Left lung (tissue), 10 donors: ENCODE measurements around the gene GMPS. TPM values are rescaled to one million over a fixed set of nuclear protein-coding genes. Genes with fewer than 3 reads are reported as not detected.

ENCODE experiments used
- ATAC-seq: fragments of 200-7000 bp; cut with Tn5 transposase; one replicate; pipeline ENCODE4 v1.9.1; 2020; ENCODE audit warnings: moderate library complexity
- DNase-seq, 4 donors: peaks; one replicate each; pipeline ENCODE4 v3.0.0-alpha.2; 2013 to 2020
- H3K27ac ChIP-seq, 2 donors: fragments of 200-600 bp; sonication (generic) in 1 of 2; one replicate each; pipeline versions ENCODE4 v1.5.0 to v1.8.0; 2020 to 2021
- H3K27me3 ChIP-seq, 2 donors: fragments of 200-600 bp; sonication (generic) in 1 of 2; one replicate each; pipeline versions ENCODE4 v1.5.0 to v1.8.0; 2020 to 2021
- H3K36me3 ChIP-seq, 2 donors: fragments of 200-600 bp; sonication (generic) in 1 of 2; one replicate each; pipeline versions ENCODE4 v1.5.0 to v1.8.0; 2020 to 2021
- H3K4me1 ChIP-seq, 2 donors: fragments of 200-600 bp; one replicate each; pipeline ENCODE4 v1.8.0; 2021
- H3K4me3 ChIP-seq, 2 donors: fragments of 200-600 bp; sonication (generic) in 1 of 2; one replicate each; pipeline versions ENCODE4 v1.5.0 to v1.8.0; 2020 to 2021; ENCODE audit warnings: mild to moderate bottlenecking in 1 of 2
- H3K9me3 ChIP-seq, 2 donors: fragments of 200-600 bp; sonication (generic) in 1 of 2; one replicate each; pipeline versions ENCODE4 v1.5.0 to v1.8.0; 2020 to 2021
- intact Hi-C, 2 donors: fragments of 100-400 bp; cut with DNase I; formaldehyde crosslinking; loops; one replicate each; pipeline versions ENCODE4 v1.11.2 to v1.14.2; 2022
- polyA plus RNA-seq, 6 donors: library from polyadenylated mRNA; unstranded; fragments of 120-200 nt; gene quantifications; one replicate each; pipeline ENCODE4 v1.2.1, GENCODE V29; 2013; ENCODE audit not compliant: insufficient read length in 6 of 6
- total RNA-seq, 2 donors: library from RNA; stranded (reverse); fragmentation: NEBNext Ultra II Directional; extraction: Animal tissue kit (Norgen Biotek cat#: 25700); gene quantifications; one replicate each; pipeline ENCODE4 v1.2.1, GENCODE V29; 2021
- TF ChIP-seq, protein P1 (sequence below), 2 donors: fragments of 200-600 bp; sonication (generic) in 1 of 2; IDR thresholded peaks; one replicate each; pipeline versions ENCODE4 v1.5.0 to v1.8.0; 2021; ENCODE audit warnings: antibody characterized with exemption in 2 of 2
- donor health status: DM: no; HTN: yes; CAD: no.
- donor health status: DM: no; HTN: no; CAD: no.

The GMPS gene
- total and polyA plus RNA-seq, 8 donors: 46.0 to 72.3 (median 60.0) TPM

DNA sequence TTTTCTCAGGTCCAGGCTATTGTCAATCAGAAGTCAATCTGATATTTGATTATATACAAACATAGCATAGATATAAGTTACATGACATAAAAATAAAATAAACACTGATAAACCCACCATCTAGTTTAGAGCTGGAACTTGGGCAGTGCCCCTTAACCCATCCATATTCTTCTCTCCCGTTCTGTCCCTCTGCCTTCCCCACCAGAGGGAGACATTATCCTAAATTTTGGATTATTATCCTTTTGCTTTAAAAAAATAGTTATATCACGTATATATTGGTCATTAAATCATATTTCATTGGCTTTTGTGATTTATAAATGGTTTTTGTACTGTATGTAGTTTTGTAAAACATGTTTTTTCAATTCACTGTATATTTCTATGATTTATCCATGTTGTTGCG is 107.9 kb downstream of the GMPS start:
- ATAC-seq (no peak), DNase-seq (no peak)
- H3K4me1 ChIP-seq: no peaks in the 10 kb centered on the region
- H3K27me3 ChIP-seq: no peaks in the 10 kb centered on the region
- no peaks in the 10 kb centered on the region for H3K9me3 ChIP-seq
- intact Hi-C loops: no loop called here
- TF ChIP-seq, protein P1, sequence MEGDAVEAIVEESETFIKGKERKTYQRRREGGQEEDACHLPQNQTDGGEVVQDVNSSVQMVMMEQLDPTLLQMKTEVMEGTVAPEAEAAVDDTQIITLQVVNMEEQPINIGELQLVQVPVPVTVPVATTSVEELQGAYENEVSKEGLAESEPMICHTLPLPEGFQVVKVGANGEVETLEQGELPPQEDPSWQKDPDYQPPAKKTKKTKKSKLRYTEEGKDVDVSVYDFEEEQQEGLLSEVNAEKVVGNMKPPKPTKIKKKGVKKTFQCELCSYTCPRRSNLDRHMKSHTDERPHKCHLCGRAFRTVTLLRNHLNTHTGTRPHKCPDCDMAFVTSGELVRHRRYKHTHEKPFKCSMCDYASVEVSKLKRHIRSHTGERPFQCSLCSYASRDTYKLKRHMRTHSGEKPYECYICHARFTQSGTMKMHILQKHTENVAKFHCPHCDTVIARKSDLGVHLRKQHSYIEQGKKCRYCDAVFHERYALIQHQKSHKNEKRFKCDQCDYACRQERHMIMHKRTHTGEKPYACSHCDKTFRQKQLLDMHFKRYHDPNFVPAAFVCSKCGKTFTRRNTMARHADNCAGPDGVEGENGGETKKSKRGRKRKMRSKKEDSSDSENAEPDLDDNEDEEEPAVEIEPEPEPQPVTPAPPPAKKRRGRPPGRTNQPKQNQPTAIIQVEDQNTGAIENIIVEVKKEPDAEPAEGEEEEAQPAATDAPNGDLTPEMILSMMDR (IDR thresholded peaks at IDR 0.05): no peak
- no peak overlapping the region for H3K27ac ChIP-seq
- H3K4me3 ChIP-seq: no peak overlapping the region
- no peaks in the 10 kb centered on the region for H3K36me3 ChIP-seq

- Histone ChIP-seq H3K4me3 (no peak overlapping the region), H3K9me3 (no peaks in the 10 kb centered on the region), H3K36me3 (no peaks in the 10 kb centered on the region), H3K27ac (no peak overlapping the region), H3K4me1 (no peaks in the 10 kb centered on the region), H3K27me3 (no peaks in the 10 kb centered on the region)
- TF ChIP-seq, protein P1 (IDR thresholded peaks at IDR 0.05): no peak
- no peak for ATAC-seq
- intact Hi-C loops: no loop called here
- DNase-seq: no peak
Measured at GRCh38 chr3:155979746-155980145, 109.3 kb downstream of the GMPS start.

DNA sequence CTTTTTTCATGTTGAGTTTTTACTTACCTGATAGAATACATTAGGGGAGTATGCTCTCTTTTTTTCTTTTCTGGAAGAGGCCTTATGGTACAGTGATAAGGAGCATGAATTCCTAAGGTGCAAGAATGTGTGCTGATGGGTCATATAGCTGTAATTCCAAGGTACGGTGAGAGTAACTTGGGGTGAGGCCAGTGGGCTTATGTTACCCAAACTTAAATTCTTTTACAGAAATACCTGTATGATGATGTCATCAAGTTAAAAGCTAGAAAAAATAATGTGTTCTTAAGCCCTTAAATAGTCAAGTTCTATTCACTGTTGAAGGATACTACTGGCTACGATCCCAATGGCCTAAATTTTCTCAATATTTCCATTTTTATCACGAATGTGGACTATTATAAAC is 111.2 kb downstream of the GMPS start:
- ATAC-seq (no peak), DNase-seq (no peak)
- H3K36me3 ChIP-seq: no peaks in the 10 kb centered on the region
- no peak overlapping the region for H3K27ac ChIP-seq
- H3K4me3 ChIP-seq: no peak overlapping the region
- H3K27me3 ChIP-seq: no peaks in the 10 kb centered on the region
- intact Hi-C loops: no loop called here
- no peaks in the 10 kb centered on the region for H3K4me1 ChIP-seq
- TF ChIP-seq, protein P1 (IDR thresholded peaks at IDR 0.05): no peak
- no peaks in the 10 kb centered on the region for H3K9me3 ChIP-seq

- intact Hi-C loops: no loop called here
Measured at GRCh38 chr3:155983834-155984474, 113.5 kb downstream of the GMPS start.

GRCh38 chr3:155984791-155985417 is 114.5 kb downstream of the GMPS start:
- DNase-seq (no peak), ATAC-seq (no peak)
- TF ChIP-seq, protein P1 (IDR thresholded peaks at IDR 0.05): no peak
- Histone ChIP-seq H3K4me1 (no peaks in the 10 kb centered on the region), H3K4me3 (no peak overlapping the region), H3K27ac (no peak overlapping the region), H3K36me3 (no peaks in the 10 kb centered on the region), H3K27me3 (no peaks in the 10 kb centered on the region), H3K9me3 (no peaks in the 10 kb centered on the region)
- intact Hi-C loops: no loop called here

More at GRCh38 chr3:155983834-155984474, 113.5 kb downstream of the GMPS start:
- no peaks in the 10 kb centered on the region for H3K9me3 ChIP-seq
- no peaks in the 10 kb centered on the region for H3K27me3 ChIP-seq
- H3K36me3 ChIP-seq: no peaks in the 10 kb centered on the region
- H3K27ac ChIP-seq: no peak overlapping the region
- no peak overlapping the region for H3K4me3 ChIP-seq
- TF ChIP-seq, protein P1 (IDR thresholded peaks at IDR 0.05): no peak
- H3K4me1 ChIP-seq: no peaks in the 10 kb centered on the region
- DNase-seq: no peak
- no peak for ATAC-seq
